ENCODE results near the gene SCRN3. TPM values are rescaled to one million over a fixed set of nuclear protein-coding genes. Genes with fewer than 3 reads are reported as not detected.

The SCRN3 gene
- total and polyA plus RNA-seq, 2 of the 4 experiments (the other 2 are of a cell fraction), result 9.9 to 11.4 TPM

GRCh38 chr2:174477759-174478158 is 82.2 kb downstream of the SCRN3 start:
- no peak overlapping the region for H4K5ac ChIP-seq (ENCODE audit: low read depth, low read length)
- no peak overlapping the region for H4K8ac ChIP-seq (ENCODE audit: low read depth in 2 of 2, low read length in 2 of 2)
- no peak overlapping the region for H2BK5ac ChIP-seq (ENCODE audit: low read depth, low read length, poor library complexity, severe bottlenecking)
- H3K79me1 ChIP-seq (ENCODE audit: low read depth in 1 of 2, low read length in 2 of 2), result no peaks in the 10 kb centered on the region
- H3K4me3 ChIP-seq (ENCODE audit: insufficient read depth, low read depth, low read length), result no peak overlapping the region
- H4K20me1 ChIP-seq (ENCODE audit: insufficient read depth, low read length), result no peaks in the 10 kb centered on the region
- no peaks in the 10 kb centered on the region for H3K9me3 ChIP-seq (ENCODE audit: control insufficient read depth, insufficient read depth, low read length)
- H3K23ac ChIP-seq (ENCODE audit: low read depth, low read length), result no peak overlapping the region
- ChIA-PET CTCF (no interaction called here), POLR2A (ENCODE audit: unreplicated experiment) (no interaction called here)
- no peak overlapping the region for H3K18ac ChIP-seq (ENCODE audit: low read depth, low read length)
- H2BK15ac ChIP-seq (ENCODE audit: low read depth, low read length), result no peak overlapping the region
- H3K4me2 ChIP-seq (ENCODE audit: low read depth, low read length), result no peak overlapping the region
- H3K14ac ChIP-seq (replicated peaks; ENCODE audit: low read depth, low read length), result no peak overlapping the region
- H3K36me3 ChIP-seq (ENCODE audit: control insufficient read depth, insufficient read depth, low read length), result peaks cover 2% of the 10 kb centered on the region
- TF ChIP-seq MAZ (IDR thresholded peaks at IDR 0.05; ENCODE audit: borderline replicate concordance, low read depth, low read length), result no peak
- no peak for TF ChIP-seq FOS (IDR thresholded peaks at IDR 0.05; ENCODE audit: low read depth, low read length)
- TF ChIP-seq CTCF (conservative IDR thresholded peaks at IDR 0.05; ENCODE audit: low read depth, low read length), result no peak
- no peak for TF ChIP-seq MAFK (IDR thresholded peaks at IDR 0.05; ENCODE audit: low read depth, low read length)
- TF ChIP-seq POLR2A (IDR thresholded peaks at IDR 0.05; ENCODE audit: low read depth, low read length), result no peak
- no peak for TF ChIP-seq NFE2L2 (IDR thresholded peaks at IDR 0.05; ENCODE audit: low read depth, low read length)
- TF ChIP-seq RAD21 (IDR thresholded peaks at IDR 0.05; ENCODE audit: low read length), result no peak
- no peak for TF ChIP-seq SMC3 (IDR thresholded peaks at IDR 0.05; ENCODE audit: low read depth, low read length)
- TF ChIP-seq CHD1 (IDR thresholded peaks at IDR 0.05; ENCODE audit: low read depth, low read length), result no peak
- TF ChIP-seq ELK1 (IDR thresholded peaks at IDR 0.05; ENCODE audit: borderline replicate concordance, low read depth, low read length), result no peak
- no peak for TF ChIP-seq RFX5 (IDR thresholded peaks at IDR 0.05; ENCODE audit: low read depth, low read length)
- no peak for TF ChIP-seq USF2 (IDR thresholded peaks at IDR 0.05; ENCODE audit: low read depth, low read length)
- no peak for TF ChIP-seq MXI1 (IDR thresholded peaks at IDR 0.05; ENCODE audit: borderline replicate concordance, low read depth, low read length)
- no peak for TF ChIP-seq CEBPB (IDR thresholded peaks at IDR 0.05; ENCODE audit: low read depth, low read length)
- no peak for TF ChIP-seq BHLHE40 (IDR thresholded peaks at IDR 0.05; ENCODE audit: low read depth, low read length)
- intact Hi-C loops (cut with micrococcal nuclease) (no loop called here), in situ Hi-C loops (cut with MboI; ENCODE audit: low sequenced_read_pairs) (no loop called here), dilution Hi-C loops (cut with HindIII; ENCODE audit: low sequenced_read_pairs, unreplicated experiment) (no loop called here)
- H3K4me1 ChIP-seq (ENCODE audit: control insufficient read depth, insufficient read depth, low read length), result peaks cover 3% of the 10 kb centered on the region; the same call in 1 of the 2 replicates
- H3K4ac ChIP-seq (ENCODE audit: low read depth, low read length), result no peak overlapping the region
- no peak for DNase-seq
- H4K91ac ChIP-seq (ENCODE audit: insufficient read depth, low read depth, low read length), result no peak overlapping the region
- H2AFZ ChIP-seq (replicated peaks; ENCODE audit: low read length, poor library complexity), result no peak overlapping the region
- H2AK5ac ChIP-seq (ENCODE audit: low read depth, low read length), result no peak overlapping the region
- no peak overlapping the region for H2BK120ac ChIP-seq (ENCODE audit: low read depth, low read length)
- no peak overlapping the region for H2BK20ac ChIP-seq (ENCODE audit: low read depth, low read length)
- no peak overlapping the region for H3K27ac ChIP-seq (ENCODE audit: insufficient read depth, low read length)
- no peak overlapping the region for H3K56ac ChIP-seq (ENCODE audit: extremely low read depth, insufficient read depth, low read length)
- WGBS, 2 experiments (ENCODE audit: extremely low coverage in 2 of 2, insufficient read length in 1 of 2), result no CpG with 5 or more reads among the region's 1 CpG
- ATAC-seq (ENCODE audit: low read depth), result no peak
- H3K9me1 ChIP-seq (ENCODE audit: insufficient read depth, low read length), result peaks cover 4% of the 10 kb centered on the region; the same call in 1 of the 2 replicates
- no peak overlapping the region for H3K9ac ChIP-seq (ENCODE audit: low read depth, low read length)
- no peaks in the 10 kb centered on the region for H3K27me3 ChIP-seq (ENCODE audit: control insufficient read depth, insufficient read depth, low read length)
- no TSS peak for BruUV-seq (replicated peaks)
- no peak overlapping the region for H2AK9ac ChIP-seq (replicated peaks; ENCODE audit: low read depth, low read length, poor library complexity)

Measured in IMR-90 (cell line).